SIG-M5 treated with dmso at 0.1 percent for 504 hours (cell line): Measurements from ENCODE around the gene FOXQ1.
"Not testable (repeated sequence)": the region's sequence is repeated elsewhere in the genome, so short reads cannot be mapped to it uniquely, and the experiment has no call there.

Experiments used
- DNase-seq: peaks from one replicate; lab custom pipeline; 2025; ENCODE audit not compliant: unreplicated experiment; lab: John Stamatoyannopoulos, UW

Gene FOXQ1

DNA sequence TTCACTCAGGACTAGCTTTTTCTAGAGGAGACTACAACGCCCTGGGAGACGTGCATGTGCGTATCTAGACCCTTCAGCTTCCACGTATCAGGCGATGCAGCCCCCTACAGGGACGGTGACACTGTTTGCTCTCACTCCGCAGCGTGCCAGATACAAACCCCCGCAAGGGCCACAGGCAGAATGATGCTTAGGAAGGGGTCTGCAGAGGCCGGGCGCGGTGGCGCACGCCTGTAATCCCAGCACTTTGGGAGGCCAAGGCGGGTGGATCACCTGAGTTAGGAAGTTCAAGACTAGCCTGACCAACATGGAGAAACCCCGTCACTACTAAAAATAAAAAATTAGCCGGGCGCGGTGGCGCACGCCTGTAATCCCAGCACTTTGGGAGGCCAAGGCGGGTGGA lies 6.7 kb downstream of the FOXQ1 start:
- DNase-seq, result not testable (repeated sequence)

DNA sequence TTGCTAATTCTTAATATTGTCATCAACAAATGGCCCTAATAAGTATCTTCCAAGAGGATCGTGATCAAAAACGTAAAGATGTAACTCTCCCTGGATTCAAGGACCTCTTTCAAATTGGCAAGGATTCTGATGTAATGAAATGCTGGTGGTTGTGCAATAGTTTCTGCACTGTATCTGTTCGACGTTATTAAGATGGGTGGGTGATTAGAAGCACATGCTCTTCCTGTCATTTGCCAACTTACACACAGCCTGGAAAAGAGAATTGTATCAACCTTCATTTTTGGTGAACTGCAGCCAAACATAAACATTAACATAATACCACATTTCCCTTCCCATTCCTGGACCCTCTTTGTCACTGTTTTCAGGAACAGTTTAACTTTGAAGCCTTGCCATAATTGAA lies 9.8 kb downstream of the FOXQ1 start:
- peak; percentile 19 for DNase-seq

GRCh38 chr6:1322156-1322555 lies 10.3 kb downstream of the FOXQ1 start:
- no peak for DNase-seq

GRCh38 chr6:1322696-1323219 lies 10.9 kb downstream of the FOXQ1 start:
- no peak for DNase-seq

DNA sequence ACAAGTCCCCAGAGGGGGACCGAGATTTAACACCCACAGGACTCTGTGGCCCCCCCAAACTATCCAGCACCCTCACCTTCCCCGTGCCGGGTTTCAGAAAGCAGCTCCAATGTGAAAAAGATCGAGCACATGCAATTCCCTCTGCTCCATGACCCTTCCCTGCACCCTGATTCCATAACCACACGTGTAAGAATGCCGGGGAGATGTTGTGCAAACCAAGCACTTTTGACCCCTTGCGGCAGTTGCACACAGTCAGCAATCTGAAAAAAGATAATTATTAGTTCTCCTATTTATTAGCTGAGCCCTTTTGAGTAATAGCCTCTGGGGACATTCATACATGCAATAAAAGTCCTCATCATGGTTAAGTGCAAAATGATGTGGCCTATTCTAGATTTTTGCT lies 13.0 kb downstream of the FOXQ1 start:
- no peak for DNase-seq

- DNase-seq, result peak; percentile 24
Observed at GRCh38 chr6:1325461-1326309, 13.8 kb downstream of the FOXQ1 start.

GRCh38 chr6:1326535-1327121 lies 14.7 kb downstream of the FOXQ1 start:
- no peak for DNase-seq

DNA sequence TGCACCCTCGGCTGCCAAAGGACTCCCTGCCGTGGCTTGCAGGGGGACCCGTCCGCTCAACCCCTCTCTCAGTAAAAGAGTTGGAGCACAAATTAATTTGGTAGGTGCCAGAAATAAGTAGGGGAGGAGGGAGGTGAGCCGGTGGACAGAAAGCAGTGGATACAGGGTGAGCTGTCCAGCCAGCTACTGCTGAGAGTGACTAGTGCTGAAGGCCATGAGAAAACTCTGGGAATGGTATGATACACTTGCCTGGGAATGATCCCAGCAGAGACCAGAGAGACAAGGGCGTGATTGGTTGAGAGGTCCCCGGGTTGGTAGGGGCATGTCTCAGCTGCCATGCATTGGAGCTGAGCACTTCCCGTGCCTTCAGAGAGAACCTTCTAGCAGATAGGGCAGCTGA lies 15.7 kb downstream of the FOXQ1 start:
- DNase-seq, result no peak

DNA sequence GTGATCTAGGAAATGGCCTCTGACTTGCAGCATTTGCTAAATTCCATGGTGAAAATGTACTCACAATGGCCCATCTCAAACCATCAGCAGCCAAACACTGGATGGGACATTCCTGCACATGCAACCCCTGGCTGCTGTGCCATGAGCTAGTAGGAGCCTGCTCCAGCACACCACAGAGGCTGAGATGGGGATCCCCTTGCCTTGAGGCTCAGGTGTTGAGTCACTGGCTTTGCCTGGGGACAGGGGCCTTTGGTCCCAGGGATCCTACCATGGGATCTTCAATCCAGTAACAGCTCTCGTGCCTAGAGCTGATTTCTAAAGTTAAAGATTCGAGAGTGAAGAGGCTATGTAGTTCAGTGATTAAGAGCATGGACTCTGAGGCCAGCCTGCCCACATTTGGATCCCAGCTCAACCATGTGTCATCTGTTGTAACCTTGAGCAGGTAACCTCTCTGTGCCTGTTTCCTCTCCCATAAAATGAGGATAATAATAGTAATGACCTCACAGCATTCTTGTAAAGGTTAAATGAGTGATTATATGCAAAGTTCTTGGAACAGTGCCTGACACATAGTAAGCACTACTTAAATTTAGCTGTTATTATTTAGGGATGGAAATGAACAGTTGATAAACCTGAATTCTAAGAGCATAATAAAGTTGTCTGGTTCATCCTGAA lies 16.4 kb downstream of the FOXQ1 start:
- no peak for DNase-seq

DNA sequence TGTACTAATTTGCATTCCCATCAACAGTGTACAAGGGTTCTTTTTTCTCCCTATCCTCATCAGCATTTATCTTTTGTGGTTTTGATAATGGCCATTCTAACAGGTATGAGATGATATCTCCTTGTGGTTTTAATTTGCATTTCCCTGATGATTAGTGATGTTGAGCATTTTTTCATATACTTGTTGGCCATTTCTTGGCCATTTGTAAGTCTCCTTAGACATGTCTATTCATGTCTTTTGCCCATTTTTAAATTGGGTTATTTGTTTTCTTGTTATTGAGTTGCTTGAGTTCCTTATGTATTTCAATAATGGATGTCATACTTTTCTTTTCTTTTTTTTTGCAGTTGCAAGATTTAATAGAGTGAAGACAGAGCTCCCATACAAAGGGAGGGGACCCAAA lies 17.8 kb downstream of the FOXQ1 start:
- DNase-seq, result no peak

- no peak for DNase-seq
Observed at GRCh38 chr6:1334684-1335083, 22.8 kb downstream of the FOXQ1 start.

GRCh38 chr6:1335367-1336037 lies 23.6 kb downstream of the FOXQ1 start:
- peak; percentile 29 for DNase-seq

- peak; percentile 29 for DNase-seq
Observed at GRCh38 chr6:1336246-1336843, 24.4 kb downstream of the FOXQ1 start.

GRCh38 chr6:1337791-1338190 lies 25.9 kb downstream of the FOXQ1 start:
- DNase-seq, result no peak

- DNase-seq, result no peak
Observed at GRCh38 chr6:1346101-1346500, 34.2 kb downstream of the FOXQ1 start.

DNA sequence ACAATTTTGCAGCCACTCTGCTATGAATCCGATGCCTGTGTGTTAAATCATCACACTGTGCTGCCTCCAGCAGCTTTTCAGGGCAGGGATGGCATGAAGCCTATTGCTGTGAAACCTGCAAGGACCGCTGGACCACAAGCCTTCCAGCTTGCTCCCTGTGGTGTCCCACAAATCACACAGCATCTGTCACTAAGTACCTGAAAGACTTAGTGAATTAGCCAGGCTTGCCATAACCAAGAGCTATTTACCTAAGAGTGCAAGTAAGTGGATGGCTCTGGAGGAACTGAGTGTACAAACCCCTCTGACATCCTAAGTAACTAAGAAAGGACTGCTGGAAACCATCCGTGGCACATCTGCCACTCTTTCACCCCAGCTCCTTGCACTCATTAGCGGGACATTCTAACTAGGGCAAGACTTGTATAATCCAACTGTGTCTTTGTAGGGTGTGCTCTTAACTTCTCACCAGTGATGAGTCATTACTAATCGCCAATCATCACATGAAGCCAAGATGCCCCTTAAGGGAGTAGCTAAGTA lies 34.7 kb downstream of the FOXQ1 start:
- DNase-seq, result no peak

GRCh38 chr6:1347161-1347560 lies 35.3 kb downstream of the FOXQ1 start:
- no peak for DNase-seq

- DNase-seq, result no peak
Observed at GRCh38 chr6:1348675-1349074, 36.8 kb downstream of the FOXQ1 start.

GRCh38 chr6:1349655-1350054 lies 37.8 kb downstream of the FOXQ1 start:
- DNase-seq, result no peak

- no peak for DNase-seq
Observed at GRCh38 chr6:1351381-1352008, 39.6 kb downstream of the FOXQ1 start.
